Uterus (tissue), 4 donors: ENCODE data around the gene KRTAP3-3. TPM values are rescaled to one million over a fixed set of nuclear protein-coding genes. Genes with fewer than 3 reads are reported as not detected.
"Not testable (repeated sequence)": the region's sequence is repeated elsewhere in the genome, so short reads cannot be mapped to it uniquely, and the experiment has no call there.

Experiments
- DNase-seq, 2 donors: peaks; one replicate each; pipeline ENCODE4 v3.0.0-alpha.2; 2019 to 2020
- H3K27ac ChIP-seq, 2 donors: fragments of 200-600 bp; sonication (generic); 1 replicate in 1 of 2; 2 replicates in 1 of 2; pipeline ENCODE4 v1.5.1; 2016 to 2018
- H3K27me3 ChIP-seq, 2 donors: fragments of 200-600 bp; sonication (generic); one replicate each; pipeline ENCODE4 v1.5.1; 2018 to 2019; ENCODE audit warnings: control low read depth in 1 of 2
- H3K36me3 ChIP-seq, 2 donors: fragments of 200-600 bp; sonication (generic); one replicate each; pipeline ENCODE4 v1.5.1; 2019; ENCODE audit warnings: control low read depth in 1 of 2
- H3K4me1 ChIP-seq, 2 donors: fragments of 200-600 bp; sonication (generic); one replicate each; pipeline ENCODE4 v1.5.1; 2018 to 2019; ENCODE audit warnings: control low read depth in 1 of 2
- H3K4me3 ChIP-seq, 2 donors: fragments of 200-600 bp; sonication (generic); 1 replicate in 1 of 2; 2 replicates in 1 of 2; pipeline ENCODE4 v1.5.1; 2018 to 2019; ENCODE audit warnings: mild to moderate bottlenecking in 1 of 2
- H3K9me3 ChIP-seq, 2 donors: fragments of 200-600 bp; sonication (generic); one replicate each; pipeline ENCODE4 v1.5.1; 2019; ENCODE audit warnings: control low read depth in 1 of 2
- CTCF ChIP-seq, 4 experiments: fragments of 200-600 bp in 2 of 4; fragments of 450-650 bp in 2 of 4; sonication (generic) in 2 of 4; IDR thresholded peaks; one replicate each; pipeline ENCODE4 v1.5.1; 2016 to 2019; ENCODE audit warnings: antibody characterized with exemption in 4 of 4, mild to moderate bottlenecking in 2 of 4, moderate library complexity in 1 of 4
- POLR2A ChIP-seq, 2 donors: fragments of 450-650 bp; IDR thresholded peaks; one replicate each; pipeline ENCODE4 v1.6.1; 2016; ENCODE audit warnings: antibody characterized with exemption in 2 of 2, mild to moderate bottlenecking in 1 of 2, moderate library complexity in 1 of 2
- intact Hi-C: fragments of 100-400 bp; cut with DNase I; formaldehyde crosslinking; loops from one replicate; pipeline ENCODE4 v1.15.1; 2023; ENCODE audit warnings: low total_unique reads
- total RNA-seq, 4 donors: library from RNA; depleted of rRNA in 3 of 4; stranded (reverse); fragments of >200 nt in 3 of 4; gene quantifications; one replicate each; pipeline versions ENCODE4 v1.1.0 to v1.2.4, GENCODE V29; 2014 to 2023
- donor health status: DM: yes; HTN: yes; CAD: no.

Gene KRTAP3-3
- total RNA-seq, 4 donors from 2014 or later = not detected

DNA sequence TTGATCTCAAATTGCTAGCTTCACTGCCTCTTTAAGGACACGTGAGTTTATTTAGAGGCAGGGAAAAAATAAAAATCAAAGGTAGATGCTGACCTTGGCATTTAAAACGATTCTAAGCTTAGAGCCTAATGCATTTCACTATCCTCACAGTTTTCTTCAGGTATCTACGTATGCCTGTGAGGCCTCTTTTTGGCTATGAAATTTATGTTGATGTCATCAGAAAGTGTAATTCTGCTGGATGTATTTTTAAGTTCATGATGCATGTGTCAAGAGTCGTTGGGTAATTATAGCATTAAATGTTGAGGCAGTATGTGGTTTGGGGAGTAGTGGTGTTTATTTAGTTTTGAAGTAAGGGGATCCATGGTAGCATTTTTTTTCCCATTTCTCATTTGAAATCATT lies 10.0 kb upstream of the KRTAP3-3 start:
- no peaks in the 10 kb centered on the region for H3K27me3 ChIP-seq
- DNase-seq = no peak
- no peak overlapping the region for H3K27ac ChIP-seq
- no peaks in the 10 kb centered on the region for H3K36me3 ChIP-seq
- H3K4me3 ChIP-seq = no peak overlapping the region
- no peaks in the 10 kb centered on the region for H3K4me1 ChIP-seq
- intact Hi-C loops = no loop called here
- TF ChIP-seq POLR2A (IDR thresholded peaks at IDR 0.05) (no peak), CTCF (IDR thresholded peaks at IDR 0.05) (no peak)
- H3K9me3 ChIP-seq = no peaks in the 10 kb centered on the region

- DNase-seq = no peak
- Histone ChIP-seq H3K4me3 (no peak overlapping the region), H3K9me3 (no peaks in the 10 kb centered on the region), H3K27me3 (no peaks in the 10 kb centered on the region), H3K4me1 (no peaks in the 10 kb centered on the region), H3K27ac (no peak overlapping the region), H3K36me3 (no peaks in the 10 kb centered on the region)
- TF ChIP-seq CTCF (IDR thresholded peaks at IDR 0.05) = no peak
- TF ChIP-seq POLR2A (IDR thresholded peaks at IDR 0.05) = no peak
- intact Hi-C loops = no loop called here
Observed at GRCh38 chr17:41002814-41003213, 8.8 kb upstream of the KRTAP3-3 start.

- H3K4me3 ChIP-seq = no peak overlapping the region
- no peaks in the 10 kb centered on the region for H3K36me3 ChIP-seq
- no peaks in the 10 kb centered on the region for H3K4me1 ChIP-seq
- no peaks in the 10 kb centered on the region for H3K9me3 ChIP-seq
- TF ChIP-seq POLR2A (IDR thresholded peaks at IDR 0.05) (no peak), CTCF (IDR thresholded peaks at IDR 0.05) (no peak)
- no peaks in the 10 kb centered on the region for H3K27me3 ChIP-seq
- H3K27ac ChIP-seq = no peak overlapping the region
- no peak for DNase-seq
- intact Hi-C loops = no loop called here
Observed at GRCh38 chr17:41001795-41002194, 7.8 kb upstream of the KRTAP3-3 start.

GRCh38 chr17:40999563-40999962 lies 5.6 kb upstream of the KRTAP3-3 start, which contains the start of gene KRTAP3-2:
KRTAP3-2 (minus strand) TSS chr17:40999906; CDS start chr17:40999853, 53 bp downstream.
- H3K4me1 ChIP-seq, H3K27me3 ChIP-seq, H3K4me3 ChIP-seq, H3K9me3 ChIP-seq, H3K36me3 ChIP-seq, DNase-seq, intact Hi-C loops, H3K27ac ChIP-seq: not testable (repeated sequence)

GRCh38 chr17:40997361-40997760 lies 3.4 kb upstream of the KRTAP3-3 start:
- Histone ChIP-seq H3K27me3 (no peaks in the 10 kb centered on the region), H3K27ac (no peak overlapping the region), H3K4me3 (no peak overlapping the region), H3K9me3 (no peaks in the 10 kb centered on the region), H3K36me3 (no peaks in the 10 kb centered on the region), H3K4me1 (no peaks in the 10 kb centered on the region)
- TF ChIP-seq POLR2A (IDR thresholded peaks at IDR 0.05) (no peak), CTCF (IDR thresholded peaks at IDR 0.05) (no peak)
- no peak for DNase-seq
- intact Hi-C loops = no loop called here

- H3K4me1 ChIP-seq = no peaks in the 10 kb centered on the region
- H3K27me3 ChIP-seq = no peaks in the 10 kb centered on the region
- no peaks in the 10 kb centered on the region for H3K36me3 ChIP-seq
- H3K4me3 ChIP-seq = no peak overlapping the region
- no peaks in the 10 kb centered on the region for H3K9me3 ChIP-seq
- DNase-seq = no peak
- intact Hi-C loops = no loop called here
- TF ChIP-seq CTCF (IDR thresholded peaks at IDR 0.05) (no peak), POLR2A (IDR thresholded peaks at IDR 0.05) (no peak)
- H3K27ac ChIP-seq = no peak overlapping the region
Observed at GRCh38 chr17:40996829-40997228, 2.9 kb upstream of the KRTAP3-3 start.
